Lower lobe of right lung (tissue), 2 donors: ENCODE data around the gene SLC5A2. TPM values are rescaled to one million over a fixed set of nuclear protein-coding genes. Genes with fewer than 3 reads are reported as not detected.
A peak's percentile ranks its signal among the peaks of the same experiment; 100 is the strongest.

Experiments used
- ATAC-seq, 2 donors: fragments of 200-7000 bp; cut with Tn5 transposase; one replicate each; pipeline ENCODE4 v1.9.1; 2020 to 2022; ENCODE audit warnings: mild to moderate bottlenecking in 2 of 2, moderate library complexity in 2 of 2
- DNase-seq: peaks from one replicate; pipeline ENCODE4 v3.0.0-alpha.2; 2020
- H3K27ac ChIP-seq: fragments of 200-600 bp; one replicate; pipeline ENCODE4 v1.8.0; 2022
- H3K27me3 ChIP-seq: fragments of 200-600 bp; one replicate; pipeline ENCODE4 v1.8.0; 2022; ENCODE audit warnings: low read depth
- H3K36me3 ChIP-seq: fragments of 200-600 bp; one replicate; pipeline ENCODE4 v1.8.0; 2022; ENCODE audit warnings: mild to moderate bottlenecking
- H3K4me1 ChIP-seq: fragments of 200-600 bp; one replicate; pipeline ENCODE4 v1.8.0; 2022
- H3K4me3 ChIP-seq: fragments of 200-600 bp; one replicate; pipeline ENCODE4 v1.8.0; 2022; ENCODE audit warnings: mild to moderate bottlenecking
- H3K9me3 ChIP-seq: fragments of 200-600 bp; one replicate; pipeline ENCODE4 v1.8.0; 2022
- CTCF ChIP-seq: fragments of 200-600 bp; IDR thresholded peaks from one replicate; pipeline ENCODE4 v1.8.0; 2022; ENCODE audit warnings: antibody characterized with exemption, mild to moderate bottlenecking
- intact Hi-C: fragments of 100-400 bp; cut with DNase I; formaldehyde crosslinking; loops from one replicate; pipeline ENCODE4 v1.11.0; 2022
- total RNA-seq: library from RNA; stranded (reverse); fragmentation: NEBNext Ultra II Directional; extraction: Animal tissue kit (Norgen Biotek cat#: 25700); gene quantifications from one replicate; pipeline ENCODE4 v1.2.1, GENCODE V29; 2021
- donor health status: DM: no; HTN: yes; CAD: no; lungs with severe emphysema.

SLC5A2 gene
- total RNA-seq, 1 donor from 2014 or later, result 2.0 TPM

DNA sequence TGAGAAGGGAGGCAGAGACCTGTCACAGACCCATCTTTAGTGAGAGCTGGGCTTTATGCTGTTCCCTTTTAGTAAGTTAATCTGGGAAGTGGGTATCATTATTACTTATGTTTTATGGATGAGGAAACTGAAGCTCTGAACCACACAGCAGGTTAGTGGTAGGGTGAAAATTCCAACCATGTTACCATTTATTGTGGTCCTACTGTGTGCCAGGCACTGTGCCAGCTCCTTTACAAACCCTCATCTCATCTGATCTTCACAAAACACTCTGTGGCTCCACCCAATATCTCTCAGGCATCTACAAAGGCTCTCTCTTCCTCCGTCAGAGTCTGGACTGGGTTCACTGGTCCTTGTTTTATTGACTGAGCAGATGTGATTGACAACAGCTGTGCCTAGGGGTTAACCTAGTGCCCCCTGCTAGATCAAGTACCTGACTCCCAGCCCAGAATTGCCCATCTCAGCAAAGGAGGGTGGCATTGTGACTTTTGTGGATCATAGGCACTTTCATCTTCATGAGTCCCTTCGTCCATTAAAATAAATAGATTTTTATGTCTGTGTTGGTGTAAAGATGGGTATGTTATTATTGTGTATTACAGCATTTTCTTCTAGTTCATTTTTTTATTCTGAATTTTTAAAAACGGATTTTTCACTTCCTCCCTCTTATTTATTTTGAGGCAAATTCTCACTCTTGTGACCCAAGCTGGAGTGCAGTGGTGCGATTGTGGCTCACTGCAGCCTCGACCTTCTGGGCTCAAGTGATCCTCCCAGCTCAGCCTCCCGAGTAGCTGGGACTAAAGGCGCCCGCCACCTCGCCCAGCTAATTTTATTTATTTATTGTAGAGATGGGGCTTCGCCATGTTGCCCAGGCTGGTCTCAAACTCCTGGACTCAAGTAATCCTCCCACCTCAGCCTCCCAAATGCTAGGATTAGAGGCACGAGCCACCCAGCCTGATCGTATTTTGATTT is 7.9 kb upstream of the SLC5A2 start:
- DNase-seq, result no peak
- H3K9me3 ChIP-seq, result no peaks in the 10 kb centered on the region
- no peak for TF ChIP-seq CTCF
- peaks cover 42% of the 10 kb centered on the region for H3K4me1 ChIP-seq
- ATAC-seq, result no peak
- no peak overlapping the region for H3K4me3 ChIP-seq
- H3K27me3 ChIP-seq, result no peaks in the 10 kb centered on the region
- peaks cover 38% of the 10 kb centered on the region for H3K36me3 ChIP-seq
- intact Hi-C loops, result no loop called here
- H3K27ac ChIP-seq, result no peak overlapping the region

DNA sequence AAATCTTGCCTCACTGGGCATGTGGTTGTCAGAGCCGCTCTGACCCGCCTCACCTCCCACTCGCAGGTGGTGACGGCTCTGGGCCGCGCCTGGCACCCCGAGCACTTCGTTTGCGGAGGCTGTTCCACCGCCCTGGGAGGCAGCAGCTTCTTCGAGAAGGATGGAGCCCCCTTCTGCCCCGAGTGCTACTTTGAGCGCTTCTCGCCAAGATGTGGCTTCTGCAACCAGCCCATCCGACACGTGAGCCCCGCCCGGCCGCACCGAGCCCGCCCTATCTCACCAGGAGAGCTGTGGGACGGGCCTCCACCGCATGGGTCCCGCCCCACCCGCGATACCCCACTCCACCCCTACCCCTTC is 7.0 kb upstream of the SLC5A2 start:
- peak overlapping the region; percentile 84 for H3K27ac ChIP-seq
- ATAC-seq (peak; percentile 1 to 6), DNase-seq (peak; percentile 75)
- H3K4me1 ChIP-seq, result peaks cover 43% of the 10 kb centered on the region
- TF ChIP-seq CTCF, result no peak
- H3K36me3 ChIP-seq, result peaks cover 38% of the 10 kb centered on the region
- intact Hi-C loops, result no loop called here
- H3K4me3 ChIP-seq, result peak overlapping the region; percentile 63
- H3K9me3 ChIP-seq, result no peaks in the 10 kb centered on the region
- no peaks in the 10 kb centered on the region for H3K27me3 ChIP-seq

- H3K36me3 ChIP-seq, result peaks cover 38% of the 10 kb centered on the region
- ATAC-seq, result peak; percentile 88 to 89
These were observed 6.4 kb upstream of the SLC5A2 start for GRCh38 chr16:31476303-31477219.

GRCh38 chr16:31477220-31478216 is 5.4 kb upstream of the SLC5A2 start:
- DNase-seq (peak; percentile 90), ATAC-seq (peak; percentile 78 to 79)
- Histone ChIP-seq H3K9me3 (no peaks in the 10 kb centered on the region), H3K27ac (peak overlapping the region; percentile 84), H3K27me3 (no peaks in the 10 kb centered on the region), H3K36me3 (peaks cover 38% of the 10 kb centered on the region), H3K4me1 (peaks cover 39% of the 10 kb centered on the region), H3K4me3 (peak overlapping the region; percentile 63)
- intact Hi-C loops, result no loop called here
- peak; percentile 33 for TF ChIP-seq CTCF

More at GRCh38 chr16:31476303-31477219, 6.4 kb upstream of the SLC5A2 start:
- no peaks in the 10 kb centered on the region for H3K27me3 ChIP-seq
- intact Hi-C loops, result no loop called here
- peak overlapping the region; percentile 84 for H3K27ac ChIP-seq
- peaks cover 39% of the 10 kb centered on the region for H3K4me1 ChIP-seq
- peak; percentile 94 for DNase-seq
- H3K9me3 ChIP-seq, result no peaks in the 10 kb centered on the region
- peak overlapping the region; percentile 63 for H3K4me3 ChIP-seq
- no peak for TF ChIP-seq CTCF
